ENCODE results near the gene SPTBN4. TPM values are rescaled to one million over a fixed set of nuclear protein-coding genes. Genes with fewer than 3 reads are reported as not detected.
"Not testable (repeated sequence)": the region's sequence is repeated elsewhere in the genome, so short reads cannot be mapped to it uniquely, and the experiment has no call there.

Gene SPTBN4
- total RNA-seq, 1 donor from 2014 or later = 27.5 TPM

- no peak for DNase-seq
Observed at GRCh38 chr19:40588926-40589569, 122.2 kb downstream of the SPTBN4 start.

DNA sequence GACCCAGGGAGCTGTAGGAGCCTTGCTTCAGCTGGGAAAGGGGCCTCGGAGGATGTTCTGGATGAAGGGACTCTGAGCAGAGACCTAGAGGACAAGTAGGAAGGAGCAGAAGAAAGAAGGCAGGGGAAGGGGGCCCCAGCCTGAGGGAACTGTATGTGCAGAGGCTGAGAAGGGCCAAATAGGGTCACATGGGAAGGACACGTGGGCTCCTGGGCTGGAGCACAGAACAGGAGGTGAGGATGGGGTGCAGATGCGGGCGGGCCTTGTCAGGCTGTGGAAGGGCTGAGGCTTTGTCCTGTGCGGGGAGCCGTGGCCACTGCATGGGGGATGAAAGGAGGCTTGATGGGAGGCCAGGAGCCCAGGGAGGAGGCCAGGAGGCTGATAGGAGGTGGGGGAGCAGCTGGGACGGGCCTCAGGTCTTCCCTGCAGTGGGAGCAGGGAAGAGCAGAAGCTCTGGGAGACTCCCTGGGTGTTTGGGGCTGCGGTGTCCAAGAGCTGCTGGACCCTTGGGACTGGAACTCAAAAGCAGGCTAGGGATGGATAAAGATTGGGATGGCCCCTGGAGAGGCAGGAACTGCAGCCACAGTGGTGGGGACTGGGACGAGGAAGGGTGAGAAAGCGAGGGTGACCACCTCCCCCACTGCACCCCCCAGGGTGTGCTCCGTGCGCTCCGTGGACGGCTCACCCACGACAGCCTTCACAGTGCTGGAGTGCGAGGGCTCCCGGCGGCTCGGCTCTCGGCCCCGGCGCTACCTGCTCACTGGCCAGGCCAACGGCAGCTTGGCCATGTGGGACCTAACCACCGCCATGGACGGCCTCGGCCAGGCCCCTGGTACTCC lies 123.0 kb downstream of the SPTBN4 start:
- DNase-seq = no peak

GRCh38 chr19:40590464-40591265 lies 123.9 kb downstream of the SPTBN4 start:
- no peak for DNase-seq

DNA sequence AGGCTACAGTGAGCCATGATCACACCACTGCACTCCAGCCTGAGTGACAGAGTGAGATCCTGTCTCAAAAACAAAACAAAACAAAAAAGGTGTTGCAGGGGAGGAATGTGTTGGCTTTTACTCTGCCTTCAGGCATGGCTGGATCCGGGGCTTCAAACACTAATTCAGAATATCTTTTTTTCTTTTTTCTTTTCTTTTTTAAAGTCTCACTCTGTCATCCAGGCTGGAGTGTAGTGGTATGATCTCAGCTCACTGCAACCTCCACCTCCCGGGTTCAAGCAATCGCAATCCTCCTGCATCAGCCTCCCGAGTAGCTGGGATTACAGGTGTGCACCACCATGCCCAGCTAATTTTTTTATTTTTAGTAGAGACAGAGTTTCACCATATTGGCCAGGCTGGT lies 124.9 kb downstream of the SPTBN4 start:
- not testable (repeated sequence) for DNase-seq

GRCh38 chr19:40592170-40592569 lies 125.4 kb downstream of the SPTBN4 start:
- DNase-seq = no peak

- peak; percentile 70 for DNase-seq
Observed at GRCh38 chr19:40594255-40594654, 127.5 kb downstream of the SPTBN4 start.

DNA sequence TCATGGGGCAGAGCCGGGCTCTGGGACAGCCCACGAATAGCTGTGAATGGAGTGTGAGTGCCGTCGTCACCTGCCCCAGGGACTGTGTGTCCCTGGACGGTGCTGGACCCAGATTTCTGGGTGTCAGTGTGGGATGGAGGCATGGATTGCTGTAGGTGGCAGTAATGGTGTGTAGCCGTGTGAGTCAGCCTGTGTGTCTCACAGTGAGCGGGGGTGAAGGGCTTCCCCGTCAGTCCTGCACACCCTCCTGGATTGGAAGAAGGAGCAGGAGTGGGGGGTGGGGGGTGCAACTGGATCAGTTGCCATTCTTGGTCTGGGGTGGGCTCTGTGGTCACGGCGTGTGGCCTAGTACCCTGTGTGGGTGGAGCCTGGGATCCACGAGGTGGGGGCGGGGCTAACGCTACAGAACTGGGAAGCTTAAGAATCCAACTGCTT lies 127.9 kb downstream of the SPTBN4 start:
- peak; percentile 70 for DNase-seq

DNA sequence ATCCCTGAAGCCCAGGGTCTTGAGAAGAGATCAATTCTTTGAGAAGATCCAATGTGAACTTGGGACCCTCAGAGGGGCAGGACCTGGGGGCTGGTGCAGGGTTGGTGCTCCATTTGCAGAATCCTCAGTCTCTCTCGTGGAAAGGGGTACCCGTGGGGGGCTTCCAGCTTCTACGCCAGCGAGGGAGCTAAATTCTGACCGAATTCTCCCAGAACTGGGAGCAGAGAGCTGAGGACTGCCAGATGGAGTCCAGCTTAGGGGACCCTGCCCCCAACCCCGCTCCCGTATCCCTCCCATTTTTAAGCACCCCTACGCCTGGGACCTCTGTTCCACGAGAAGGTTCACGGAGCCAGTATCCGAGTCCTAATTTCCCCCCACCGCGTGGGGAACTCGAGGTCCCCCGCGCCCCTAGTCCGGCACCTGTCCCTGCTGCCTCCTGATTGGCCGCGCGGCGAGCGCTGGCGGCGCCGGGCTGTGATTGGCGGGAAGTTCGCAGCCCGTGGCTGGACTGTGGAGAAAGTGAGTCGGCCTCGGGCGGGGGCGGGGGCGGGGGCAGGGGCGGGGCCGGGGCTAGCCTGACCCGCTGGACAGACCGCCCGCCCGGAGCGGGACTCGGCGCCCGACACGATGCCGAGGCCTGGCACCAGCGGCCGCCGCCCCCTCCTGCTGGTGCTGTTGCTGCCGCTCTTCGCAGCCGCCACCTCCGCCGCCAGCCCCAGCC lies 130.0 kb downstream of the SPTBN4 start:
- no peak for DNase-seq

DNA sequence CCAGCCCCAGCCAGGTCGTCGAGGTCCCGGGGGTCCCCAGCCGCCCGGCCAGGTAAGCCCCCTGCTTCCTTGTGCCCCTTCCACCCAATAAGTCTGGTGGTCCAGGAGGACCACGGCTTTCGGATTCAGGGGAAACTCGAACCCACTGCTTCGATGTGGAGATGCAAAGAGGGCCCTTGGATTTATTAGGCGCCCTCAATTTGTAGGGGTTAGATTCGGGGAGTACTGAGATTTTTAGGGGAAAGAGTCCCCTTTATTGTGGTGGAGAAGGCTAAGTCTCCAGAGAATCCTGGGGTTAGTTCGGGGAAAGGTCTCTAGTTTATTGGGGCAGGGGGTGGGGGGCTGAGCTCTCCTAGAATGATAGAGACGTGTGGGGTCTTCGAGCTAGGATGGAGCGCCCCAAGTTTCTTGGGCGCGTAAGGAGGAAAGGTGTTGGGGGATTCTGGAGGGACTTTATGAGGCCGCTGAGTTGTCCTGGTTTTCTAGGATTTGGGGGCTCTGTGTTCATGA lies 130.6 kb downstream of the SPTBN4 start:
- DNase-seq = no peak

DNA sequence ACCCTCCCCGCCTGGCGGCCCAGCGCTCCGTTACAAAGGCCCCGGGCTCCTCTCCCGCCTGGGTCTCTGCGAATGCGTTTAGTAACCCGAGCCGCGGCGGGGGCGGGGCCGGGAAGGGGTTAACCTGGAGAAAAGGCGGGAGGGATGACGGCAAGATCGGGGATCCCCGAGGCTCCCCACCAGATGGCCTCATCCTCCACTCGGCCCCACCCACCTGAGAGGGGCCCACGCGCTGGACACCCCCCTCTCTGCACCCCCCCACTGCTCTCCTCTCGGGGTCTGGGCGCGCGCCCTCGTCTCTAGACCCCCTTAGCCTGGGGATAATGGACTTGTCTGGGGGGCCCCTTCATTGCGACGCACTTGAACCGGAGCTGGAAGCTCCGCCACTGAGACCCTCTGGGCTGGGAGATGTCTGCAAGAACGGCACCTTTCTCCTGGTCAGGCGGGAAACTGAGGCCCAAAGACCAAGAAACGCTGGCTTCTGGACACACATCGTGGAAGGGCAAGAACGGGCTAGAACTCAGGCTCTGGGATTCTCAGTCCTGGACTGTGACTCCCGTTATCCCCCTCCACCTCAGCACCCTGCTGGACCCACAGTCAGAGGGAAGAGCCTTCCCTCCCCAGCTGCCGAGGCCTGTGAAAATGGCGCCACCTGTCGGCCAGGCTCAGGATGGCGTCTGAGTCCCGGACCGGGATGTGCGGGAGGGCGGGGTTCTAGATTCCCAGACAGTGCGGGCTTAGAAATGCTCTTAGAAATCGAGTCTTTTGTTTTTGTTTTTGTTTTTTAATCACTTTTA lies 131.5 kb downstream of the SPTBN4 start:
- DNase-seq = peak; percentile 73

- DNase-seq = no peak
Observed at GRCh38 chr19:40598918-40599307, 132.1 kb downstream of the SPTBN4 start.

- no peak for DNase-seq
Observed at GRCh38 chr19:40599331-40599901, 132.6 kb downstream of the SPTBN4 start.

GRCh38 chr19:40599902-40600569 lies 133.2 kb downstream of the SPTBN4 start:
- DNase-seq = no peak

DNA sequence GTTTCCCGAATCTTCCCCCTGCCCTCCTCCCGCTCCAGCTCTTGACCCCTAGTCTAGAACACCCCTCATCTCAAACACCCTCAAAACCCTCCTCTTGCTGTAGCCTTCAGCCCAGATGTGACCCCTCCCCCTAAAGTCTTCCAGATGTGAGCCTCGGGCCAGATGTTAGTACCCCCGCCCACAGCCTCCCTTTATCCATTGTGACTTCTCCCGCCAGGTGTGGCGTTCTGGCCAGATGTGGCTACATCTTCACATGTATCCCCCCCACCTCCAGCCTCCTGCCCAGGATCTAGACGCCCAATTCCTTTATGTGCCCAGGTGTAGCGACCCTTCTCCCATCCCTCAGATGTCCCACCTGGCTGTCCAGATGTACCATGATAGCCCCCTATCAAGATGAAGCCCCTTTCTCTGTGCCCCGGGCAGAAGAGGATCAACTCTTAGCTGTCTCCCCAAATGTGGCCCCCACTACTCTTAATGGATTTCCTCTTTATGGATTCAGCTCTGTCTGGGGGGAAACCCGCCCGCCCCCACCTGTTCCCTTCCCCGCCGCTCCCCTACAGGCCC lies 133.9 kb downstream of the SPTBN4 start:
- DNase-seq = no peak

- no peak for DNase-seq
Observed at GRCh38 chr19:40601134-40601974, 134.6 kb downstream of the SPTBN4 start, which contains the start of gene LTBP4. Gene LTBP4 (plus strand): TSS chr19:40601369. CDS start chr19:40601388, 19 bp downstream.

DNA sequence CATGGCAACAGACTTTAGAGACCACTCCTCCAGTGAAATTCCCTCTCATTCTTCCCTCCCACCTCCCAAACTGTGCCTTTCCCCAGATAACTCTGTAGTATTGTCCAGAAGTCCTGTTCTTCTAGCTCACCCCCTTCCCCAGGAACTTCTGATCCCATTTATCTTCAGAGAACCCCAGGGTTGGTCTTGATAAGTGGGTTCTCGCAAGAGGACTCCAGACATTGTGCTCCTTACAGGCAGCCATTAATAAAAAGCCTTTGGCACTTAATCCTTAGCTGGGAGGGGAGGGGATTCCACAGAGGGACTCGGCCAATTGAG lies 136.2 kb downstream of the SPTBN4 start:
- no peak for DNase-seq

DNA sequence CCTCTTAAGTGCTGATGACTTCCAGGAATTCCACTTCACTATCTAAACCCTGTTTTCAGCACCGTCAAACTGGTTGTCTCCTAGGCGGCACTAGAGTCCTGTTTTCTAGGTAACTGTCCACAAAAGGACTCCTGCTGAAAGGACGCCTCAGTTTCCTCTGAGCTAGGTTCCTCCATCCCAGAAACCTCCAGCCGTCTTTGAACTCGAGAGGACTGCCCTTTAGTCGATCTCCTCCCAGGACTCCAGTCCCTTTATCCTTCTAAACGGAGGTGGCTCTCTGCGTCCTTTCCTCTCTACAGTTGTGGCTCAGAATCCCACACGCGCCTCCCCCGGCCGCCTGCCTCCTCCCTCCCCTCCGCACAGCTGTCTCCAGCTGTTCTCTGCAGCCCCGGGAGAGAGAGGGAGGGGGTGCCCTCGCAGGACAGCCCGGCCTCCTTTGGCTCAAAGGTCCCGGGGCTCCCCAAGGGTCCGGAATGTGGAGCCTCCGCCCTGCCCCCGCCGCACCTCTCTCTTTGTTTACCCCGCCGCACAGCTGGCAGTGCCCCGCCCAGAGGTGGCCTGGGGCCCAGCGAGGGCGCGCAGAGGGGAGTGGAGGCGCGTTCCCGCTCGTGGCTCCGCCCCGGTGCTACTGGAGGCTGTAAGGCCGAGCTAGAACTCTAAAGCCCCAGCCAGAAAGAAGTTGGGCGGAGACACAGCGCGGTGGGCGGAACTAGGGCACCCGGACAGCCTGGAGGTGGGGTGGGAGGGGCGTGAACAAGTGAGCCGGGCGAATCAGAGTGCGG lies 136.8 kb downstream of the SPTBN4 start:
- peak; percentile 86 for DNase-seq

DNA sequence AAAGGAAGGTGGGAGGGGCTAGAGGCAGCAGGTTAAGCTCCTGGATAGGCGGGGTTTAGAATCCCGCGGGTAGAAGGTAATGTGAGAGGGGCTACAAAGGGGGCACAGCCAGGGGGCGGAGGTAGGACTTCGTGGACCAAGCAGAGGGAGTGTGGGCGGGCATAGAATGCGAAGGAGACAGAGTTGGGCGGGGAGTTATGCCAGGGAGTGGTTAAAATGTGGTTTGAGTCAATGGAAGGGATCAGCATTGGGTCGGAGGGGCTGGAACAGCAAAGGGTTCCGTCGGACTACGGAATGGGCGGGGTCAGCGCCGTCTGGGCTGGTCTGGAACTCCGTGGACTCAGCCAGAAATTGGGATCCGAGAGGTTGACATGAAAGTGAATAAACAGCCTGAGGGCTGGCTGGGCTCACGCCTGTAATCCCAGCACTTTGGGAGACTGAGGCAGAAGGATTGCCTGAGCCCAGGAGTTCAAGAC lies 137.4 kb downstream of the SPTBN4 start:
- DNase-seq = no peak

Data from occipital lobe (tissue), 2 donors.